ENCODE data around the gene NRXN3. TPM values are rescaled to one million over a fixed set of nuclear protein-coding genes. Genes with fewer than 3 reads are reported as not detected.

The NRXN3 gene
- total and polyA plus RNA-seq, 2 of the 4 experiments (the other 2 are of a cell fraction) = 4.8 to 25.1 TPM

DNA sequence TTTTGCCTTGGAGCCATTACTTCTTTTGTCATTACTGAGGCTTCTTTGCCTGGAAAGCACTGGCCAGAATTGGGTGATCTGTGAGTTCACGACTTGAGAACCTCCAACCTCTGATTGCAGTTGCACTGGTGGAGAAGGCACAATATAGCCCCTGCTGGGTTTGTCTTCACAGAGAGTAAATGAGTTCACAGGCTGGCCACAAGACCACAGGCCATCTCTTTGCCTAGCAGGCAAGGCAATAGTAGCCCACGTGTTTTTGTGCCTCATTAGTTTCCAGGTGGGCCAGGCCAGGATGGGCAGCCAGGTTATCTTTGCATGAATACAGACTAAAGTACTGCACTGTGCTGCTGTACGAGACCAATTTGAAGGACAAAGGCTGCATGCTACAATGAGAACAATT is 468.8 kb downstream of the NRXN3 start:
- Histone ChIP-seq H4K5ac (ENCODE audit: low read depth, low read length) (no peak overlapping the region), H3K9me1 (ENCODE audit: insufficient read depth, low read length) (no peaks in the 10 kb centered on the region), H3K4ac (ENCODE audit: low read depth, low read length) (no peak overlapping the region), H3K27me3 (ENCODE audit: control insufficient read depth, insufficient read depth, low read length) (no peaks in the 10 kb centered on the region), H4K8ac (ENCODE audit: low read depth in 2 of 2, low read length in 2 of 2) (no peak overlapping the region), H3K79me1 (ENCODE audit: low read depth in 1 of 2, low read length in 2 of 2) (no peaks in the 10 kb centered on the region), H4K91ac (ENCODE audit: insufficient read depth, low read depth, low read length) (no peak overlapping the region), H3K18ac (ENCODE audit: low read depth, low read length) (no peak overlapping the region), H3K23ac (ENCODE audit: low read depth, low read length) (no peak overlapping the region), H2BK15ac (ENCODE audit: low read depth, low read length) (no peak overlapping the region), H3K9ac (ENCODE audit: low read depth, low read length) (no peak overlapping the region), H3K4me1 (ENCODE audit: control insufficient read depth, insufficient read depth, low read length) (no peaks in the 10 kb centered on the region), H3K9me3 (ENCODE audit: control insufficient read depth, insufficient read depth, low read length) (peaks cover 2% of the 10 kb centered on the region; the same call in 1 of the 2 replicates), H2BK20ac (ENCODE audit: low read depth, low read length) (no peak overlapping the region), H3K36me3 (ENCODE audit: control insufficient read depth, insufficient read depth, low read length) (no peaks in the 10 kb centered on the region), H2AFZ (replicated peaks; ENCODE audit: low read length, poor library complexity) (no peak overlapping the region), H3K4me3 (ENCODE audit: insufficient read depth, low read depth, low read length) (no peak overlapping the region), H3K27ac (ENCODE audit: insufficient read depth, low read length) (no peak overlapping the region), H2BK5ac (ENCODE audit: low read depth, low read length, poor library complexity, severe bottlenecking) (no peak overlapping the region), H2AK5ac (ENCODE audit: low read depth, low read length) (no peak overlapping the region), H3K14ac (replicated peaks; ENCODE audit: low read depth, low read length) (no peak overlapping the region), H2BK120ac (ENCODE audit: low read depth, low read length) (no peak overlapping the region), H2AK9ac (replicated peaks; ENCODE audit: low read depth, low read length, poor library complexity) (no peak overlapping the region), H3K4me2 (ENCODE audit: low read depth, low read length) (no peak overlapping the region), H4K20me1 (ENCODE audit: insufficient read depth, low read length) (no peaks in the 10 kb centered on the region), H3K56ac (ENCODE audit: extremely low read depth, insufficient read depth, low read length) (no peak overlapping the region)
- dilution Hi-C loops (cut with HindIII; ENCODE audit: low sequenced_read_pairs, unreplicated experiment) = no loop called here
- intact Hi-C loops (cut with micrococcal nuclease) = no loop called here
- DNase-seq (no peak), ATAC-seq (ENCODE audit: low read depth) (no peak)
- WGBS, 2 experiments (ENCODE audit: extremely low coverage in 2 of 2, insufficient read length in 1 of 2) = 15% methylated on average over 2 of the region's 3 CpGs; no CpG with 5 or more reads in 1 of the 2 experiments
- ChIA-PET POLR2A (ENCODE audit: unreplicated experiment) (no interaction called here), CTCF (no interaction called here)
- TF ChIP-seq NFE2L2 (IDR thresholded peaks at IDR 0.05; ENCODE audit: low read depth, low read length) (no peak), FOS (IDR thresholded peaks at IDR 0.05; ENCODE audit: low read depth, low read length) (no peak), POLR2A (IDR thresholded peaks at IDR 0.05; ENCODE audit: low read depth, low read length) (no peak), RFX5 (IDR thresholded peaks at IDR 0.05; ENCODE audit: low read depth, low read length) (no peak), MAZ (IDR thresholded peaks at IDR 0.05; ENCODE audit: borderline replicate concordance, low read depth, low read length) (no peak), SMC3 (IDR thresholded peaks at IDR 0.05; ENCODE audit: low read depth, low read length) (no peak)
- no TSS peak for BruUV-seq (replicated peaks)
- in situ Hi-C loops (cut with MboI; ENCODE audit: low sequenced_read_pairs) = no loop called here

All from IMR-90 (cell line).